ENCODE results near the gene PPP2R2B. TPM values are rescaled to one million over a fixed set of nuclear protein-coding genes. Genes with fewer than 3 reads are reported as not detected.

PPP2R2B gene
- total RNA-seq, 4 donors from 2014 or later = 0.53 to 2.0 (median 1.1) TPM

GRCh38 chr5:146867996-146868708, 10.4 kb downstream of the PPP2R2B start:
- H3K9me3 ChIP-seq = no peaks in the 10 kb centered on the region
- no peaks in the 10 kb centered on the region for H3K27me3 ChIP-seq
- intact Hi-C loops (cut with DNase I) = no loop called here
- H3K4me3 ChIP-seq = no peak overlapping the region
- WGBS, 2 donors = 29 to 100% methylated on average over 1 of the region's 1 CpG
- peaks cover 0 to 7% (median 0%) of the 10 kb centered on the region in 3 donors for H3K4me1 ChIP-seq
- no peak for DNase-seq
- H3K36me3 ChIP-seq = no peaks in the 10 kb centered on the region
- H3K27ac ChIP-seq = no peak overlapping the region
- TF ChIP-seq POLR2A (IDR thresholded peaks at IDR 0.05) (no peak), CTCF (IDR thresholded peaks at IDR 0.05) (no peak)

DNA sequence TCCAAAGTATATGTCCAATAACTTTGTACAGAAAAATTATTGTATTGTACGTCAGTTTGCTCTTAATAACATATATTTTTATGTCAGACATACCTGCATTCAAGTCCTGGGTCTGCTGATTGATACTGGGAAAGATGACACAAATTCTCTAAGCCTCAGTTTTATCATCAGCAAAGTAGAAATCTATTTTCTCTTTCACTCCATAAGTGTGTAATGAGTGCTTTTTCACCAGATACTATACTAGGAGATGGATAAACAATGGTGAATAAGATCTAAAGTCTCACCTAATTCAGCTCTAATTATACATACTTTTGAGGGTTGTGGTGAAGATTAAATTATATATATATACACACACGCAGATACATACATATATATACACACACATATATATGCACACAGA, 12.3 kb downstream of the PPP2R2B start:
- WGBS, 2 donors = 85 to 92% methylated on average over 2 of the region's 2 CpGs
- Histone ChIP-seq H3K4me3 (no peak overlapping the region), H3K4me1 (peaks cover 0 to 16% (median 0%) of the 10 kb centered on the region in 3 donors), H3K27me3 (no peaks in the 10 kb centered on the region), H3K36me3 (no peaks in the 10 kb centered on the region), H3K9me3 (no peaks in the 10 kb centered on the region), H3K27ac (no peak overlapping the region)
- DNase-seq = no peak
- intact Hi-C loops (cut with DNase I) = no loop called here
- no peak for TF ChIP-seq POLR2A (IDR thresholded peaks at IDR 0.05)
- TF ChIP-seq CTCF (IDR thresholded peaks at IDR 0.05) = no peak

DNA sequence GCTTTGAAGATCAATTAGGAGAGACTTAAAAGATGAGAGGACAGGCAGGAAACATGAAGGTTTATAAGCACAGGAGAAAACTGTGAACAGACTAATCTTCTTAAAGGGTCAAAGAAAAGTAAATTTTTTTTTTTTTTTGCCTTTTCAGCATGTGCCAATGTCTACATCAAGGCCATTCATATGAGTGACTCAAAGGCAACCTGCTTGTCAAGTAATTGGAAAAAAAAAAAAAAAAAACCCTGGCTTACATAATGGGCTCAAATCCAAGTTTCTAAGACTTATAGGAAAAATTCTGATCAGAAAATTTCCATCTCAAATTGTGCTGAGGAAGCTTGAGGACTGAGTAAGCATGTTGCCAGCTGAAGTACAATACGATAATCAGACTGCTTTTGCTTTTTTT, 15.9 kb downstream of the PPP2R2B start:
- Histone ChIP-seq H3K4me1 (peaks cover 0 to 28% (median 0%) of the 10 kb centered on the region in 3 donors), H3K36me3 (no peaks in the 10 kb centered on the region), H3K9me3 (no peaks in the 10 kb centered on the region), H3K27me3 (no peaks in the 10 kb centered on the region), H3K4me3 (no peak overlapping the region), H3K27ac (peak overlapping the region in 1 of 4 donors; percentile 14)
- intact Hi-C loops (cut with DNase I) = no loop called here
- WGBS, 2 donors = 25 to 38% methylated on average over 1 of the region's 1 CpG
- no peak for DNase-seq
- TF ChIP-seq CTCF (IDR thresholded peaks at IDR 0.05) = no peak
- no peak for TF ChIP-seq POLR2A (IDR thresholded peaks at IDR 0.05)

DNA sequence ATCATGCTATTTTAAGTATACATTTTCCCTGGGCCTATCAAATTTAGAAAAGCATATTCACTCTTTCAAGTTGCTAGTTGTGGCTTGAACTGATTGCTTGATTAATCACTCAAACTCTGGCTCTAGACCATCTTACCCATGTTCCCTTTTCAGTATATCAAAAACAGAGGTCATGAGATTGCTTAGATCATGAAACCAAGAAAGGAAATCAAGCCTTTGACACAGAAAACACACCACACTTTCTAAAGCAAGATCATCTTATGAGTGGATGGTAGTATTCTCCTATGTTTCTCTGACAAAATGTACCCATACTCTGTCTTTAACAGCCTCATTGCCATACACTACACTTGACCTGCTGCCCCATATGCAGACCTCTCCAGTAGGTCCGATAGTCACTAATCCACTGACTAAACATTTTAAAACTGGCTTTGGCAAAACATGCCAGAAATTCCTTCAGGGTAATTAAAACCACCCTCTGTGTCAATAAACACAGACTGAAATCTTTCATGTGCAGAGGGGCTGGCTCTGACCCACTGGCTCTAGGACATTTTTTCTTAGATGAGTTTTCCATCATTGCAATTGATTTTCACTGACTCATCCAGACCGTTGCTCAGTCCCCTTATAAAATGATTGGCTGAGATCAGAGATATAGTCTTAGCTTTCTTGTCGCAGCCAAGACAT, 18.2 kb downstream of the PPP2R2B start:
- H3K9me3 ChIP-seq = no peaks in the 10 kb centered on the region
- TF ChIP-seq POLR2A (IDR thresholded peaks at IDR 0.05) (no peak), CTCF (IDR thresholded peaks at IDR 0.05) (no peak)
- DNase-seq = no peak
- no peaks in the 10 kb centered on the region for H3K36me3 ChIP-seq
- intact Hi-C loops (cut with DNase I) = no loop called here
- WGBS, 2 donors = 15 to 33% methylated on average over 3 of the region's 3 CpGs
- no peaks in the 10 kb centered on the region for H3K27me3 ChIP-seq
- no peak overlapping the region for H3K4me3 ChIP-seq
- no peak overlapping the region for H3K27ac ChIP-seq
- H3K4me1 ChIP-seq = peaks cover 0 to 28% (median 0%) of the 10 kb centered on the region in 3 donors

- Histone ChIP-seq H3K27ac (no peak overlapping the region), H3K4me1 (no peaks in the 10 kb centered on the region), H3K36me3 (no peaks in the 10 kb centered on the region), H3K27me3 (no peaks in the 10 kb centered on the region), H3K4me3 (no peak overlapping the region), H3K9me3 (no peaks in the 10 kb centered on the region)
- TF ChIP-seq POLR2A (IDR thresholded peaks at IDR 0.05) = no peak
- TF ChIP-seq CTCF (IDR thresholded peaks at IDR 0.05) = no peak
- intact Hi-C loops (cut with DNase I) = no loop called here
- DNase-seq = no peak
Observed at GRCh38 chr5:146852089-146852488, 26.5 kb downstream of the PPP2R2B start.

Measured in esophagus squamous epithelium (tissue), 5 donors.